ENCODE data around the gene CA6.
A peak's percentile ranks its signal among the peaks of the same experiment; 100 is the strongest.
"Not testable (repeated sequence)": the region's sequence is repeated elsewhere in the genome, so short reads cannot be mapped to it uniquely, and the experiment has no call there.

CA6 gene

DNA sequence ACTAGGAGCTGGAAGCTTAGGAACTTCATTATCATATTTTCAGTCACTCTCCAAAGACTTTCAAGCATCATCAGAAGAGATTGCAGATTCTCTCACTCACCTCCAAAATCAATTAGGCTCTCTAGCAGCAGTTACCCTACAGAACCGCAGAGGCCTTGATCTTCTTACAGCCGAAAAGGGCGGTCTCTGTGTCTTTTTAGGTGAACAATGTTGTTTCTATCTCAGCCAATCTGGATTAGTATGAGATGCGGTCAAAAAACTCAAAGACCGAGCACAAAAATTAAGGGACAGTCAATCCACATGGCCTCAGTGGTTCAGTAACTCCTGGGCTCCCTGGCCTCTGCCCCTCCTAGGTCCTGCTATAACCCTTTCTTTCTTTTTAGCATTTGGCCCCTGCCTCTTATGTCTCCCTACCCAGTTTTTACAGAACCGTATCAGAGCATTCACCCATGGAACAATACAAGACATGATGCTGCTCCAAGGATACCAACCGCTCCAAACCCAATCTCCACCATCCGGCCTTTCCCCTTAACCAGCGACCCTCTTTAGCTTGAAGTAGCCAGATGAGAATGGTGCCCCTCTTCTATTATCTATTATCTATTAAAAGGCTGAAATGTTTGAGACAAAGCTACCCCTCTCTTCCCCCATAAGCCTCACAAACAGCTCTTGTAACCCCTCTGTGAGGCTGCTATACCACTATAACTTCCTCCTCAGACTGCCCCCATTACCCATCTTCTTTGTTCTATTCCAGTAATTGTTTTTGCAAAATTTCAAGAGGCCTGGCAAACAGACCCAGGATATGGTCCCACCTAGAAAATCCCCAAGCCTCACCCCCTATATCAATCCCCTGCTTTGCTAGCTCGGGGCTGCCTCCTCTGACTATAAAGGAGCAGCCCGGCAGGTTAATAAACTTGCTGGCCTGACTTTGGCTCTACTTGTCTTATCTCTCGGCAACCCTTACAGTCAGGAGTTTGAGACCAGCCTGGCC is 18.7 kb upstream of the CA6 start:
- no peak for DNase-seq

DNA sequence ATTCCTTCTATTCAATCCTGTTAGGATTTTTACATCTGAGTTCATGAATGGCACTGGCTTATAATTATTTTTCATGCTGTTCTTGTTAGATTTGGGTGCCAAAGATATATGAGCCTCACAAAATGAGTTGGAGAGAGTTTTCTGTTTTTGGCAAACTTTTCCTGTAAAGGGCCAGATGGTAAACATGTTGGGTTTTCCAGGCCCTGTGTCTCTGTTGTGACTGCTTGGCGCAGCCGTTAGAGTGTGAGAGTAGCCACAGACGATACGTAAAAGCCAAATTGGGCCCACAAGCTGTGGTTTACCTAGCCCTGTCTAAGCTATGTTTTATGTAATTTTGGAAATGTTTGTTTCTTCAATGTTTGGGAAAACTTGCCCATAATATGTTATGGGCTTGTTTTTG is 15.6 kb upstream of the CA6 start:
- no peak for DNase-seq

DNA sequence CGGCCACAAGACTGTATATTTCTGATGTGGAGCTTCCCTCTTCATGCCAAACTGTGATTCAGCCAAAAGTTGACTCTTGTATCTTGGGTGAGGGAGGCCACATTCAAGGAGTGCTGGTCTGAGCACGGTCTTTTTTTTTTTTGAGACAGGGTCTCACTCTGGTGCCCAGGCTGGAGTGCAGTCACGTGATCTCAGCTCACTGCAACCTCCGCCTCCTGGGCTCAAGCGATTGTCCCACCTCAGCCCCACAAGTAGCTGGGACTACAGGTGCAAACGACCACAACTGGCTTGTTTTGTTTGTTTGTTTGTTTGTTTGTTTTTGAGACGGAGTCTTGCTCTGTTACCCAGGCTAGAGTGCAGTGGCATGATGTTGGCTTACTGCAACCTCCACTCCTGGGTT is 8.6 kb upstream of the CA6 start:
- not testable (repeated sequence) for DNase-seq

DNA sequence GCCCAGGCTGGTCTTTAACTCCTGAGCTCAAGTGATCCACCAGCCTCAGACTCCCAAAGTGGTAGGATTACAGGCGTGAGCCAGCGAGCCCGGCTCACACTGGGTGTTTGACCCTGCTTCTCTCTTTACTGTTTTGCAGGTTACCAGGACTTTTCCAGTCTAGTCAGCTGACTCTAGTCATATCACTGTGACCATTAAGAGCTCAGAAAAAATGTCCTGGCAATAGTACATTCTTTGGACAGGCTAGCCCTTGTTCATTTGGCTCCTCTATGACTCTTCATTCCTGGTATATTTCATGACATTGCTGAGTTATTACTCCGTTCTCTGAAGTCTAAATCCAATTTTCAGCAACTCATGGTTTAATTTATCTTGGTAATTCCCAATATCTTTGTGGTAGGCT is 8.0 kb upstream of the CA6 start:
- DNase-seq = no peak

DNA sequence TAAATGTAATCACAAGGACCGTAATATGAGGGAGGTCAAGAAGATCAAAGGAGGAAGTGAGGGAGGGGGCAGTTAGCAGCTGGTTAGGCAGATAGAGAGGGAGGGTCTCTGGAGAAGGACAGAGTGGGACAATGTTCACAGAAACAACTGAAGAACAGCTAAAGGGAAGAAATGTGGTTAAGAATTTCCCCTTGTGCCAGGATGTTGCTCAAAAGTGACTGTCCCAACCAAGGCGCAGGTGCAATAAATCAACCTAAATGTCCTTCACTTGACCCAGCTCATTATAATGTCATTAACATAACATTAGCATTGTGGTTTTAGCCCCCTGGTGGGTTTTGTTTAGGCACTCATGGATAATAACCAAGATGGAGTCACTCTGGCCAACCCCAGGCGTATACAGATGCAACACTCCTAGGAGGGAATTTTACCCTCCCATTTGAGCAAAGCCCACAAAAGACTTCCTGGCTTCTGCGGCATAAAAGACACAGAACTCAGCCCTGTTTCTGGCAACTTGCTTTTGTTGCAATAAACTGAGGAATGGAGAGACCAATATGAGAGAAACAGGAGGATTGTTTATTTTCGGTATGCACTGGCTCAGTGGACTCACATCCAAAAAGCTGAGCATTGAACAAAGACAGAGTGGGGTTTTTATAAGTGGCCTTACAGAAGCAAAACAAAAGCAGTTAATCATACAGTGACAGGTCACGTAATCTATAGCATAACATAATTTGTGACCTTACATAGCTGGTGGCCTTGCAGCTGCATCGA is 7.3 kb upstream of the CA6 start:
- no peak for DNase-seq

DNA sequence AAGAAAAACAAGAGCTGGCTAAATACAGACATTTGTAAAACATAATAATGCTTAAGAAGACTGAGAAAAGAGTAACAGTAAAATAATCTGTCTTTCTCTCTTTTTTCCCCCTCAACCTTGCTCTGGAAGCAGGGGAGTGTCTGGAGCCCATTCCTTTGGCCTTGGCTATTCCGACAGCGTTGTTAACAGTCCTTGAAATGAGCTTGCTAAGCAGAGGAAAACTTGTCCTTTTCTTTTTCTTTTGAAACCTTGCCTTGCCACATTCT is 6.7 kb upstream of the CA6 start:
- no peak for DNase-seq

DNA sequence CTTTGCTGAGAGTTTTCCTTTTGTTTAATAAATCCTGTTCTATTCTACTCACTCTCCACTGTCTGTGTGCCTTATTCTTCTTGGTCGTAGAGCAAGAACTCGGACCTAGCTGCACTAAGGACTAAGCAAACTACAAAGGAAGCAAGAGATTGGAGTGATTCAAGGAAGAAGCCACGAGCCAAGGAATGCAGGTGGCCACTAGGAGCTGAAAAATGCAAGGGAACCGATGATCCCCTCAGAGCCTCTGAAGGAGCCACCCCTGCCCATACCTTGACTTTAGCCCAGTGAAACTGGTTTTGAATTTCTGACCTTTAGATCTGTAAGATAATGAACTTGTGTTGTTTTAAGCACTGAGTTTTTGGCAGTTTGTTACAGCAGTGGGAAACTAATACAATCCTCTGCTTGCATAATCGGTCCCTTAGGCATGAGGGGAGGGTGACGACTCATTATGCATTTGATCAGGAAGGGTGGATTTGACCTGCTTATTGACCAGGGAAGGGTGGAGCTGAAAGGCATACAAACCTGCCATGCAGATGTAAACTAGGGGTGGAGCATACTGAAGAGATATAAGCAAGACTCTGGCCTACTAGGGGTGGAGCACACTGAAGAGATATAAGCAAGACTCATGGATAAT is 6.2 kb upstream of the CA6 start:
- DNase-seq = no peak

DNA sequence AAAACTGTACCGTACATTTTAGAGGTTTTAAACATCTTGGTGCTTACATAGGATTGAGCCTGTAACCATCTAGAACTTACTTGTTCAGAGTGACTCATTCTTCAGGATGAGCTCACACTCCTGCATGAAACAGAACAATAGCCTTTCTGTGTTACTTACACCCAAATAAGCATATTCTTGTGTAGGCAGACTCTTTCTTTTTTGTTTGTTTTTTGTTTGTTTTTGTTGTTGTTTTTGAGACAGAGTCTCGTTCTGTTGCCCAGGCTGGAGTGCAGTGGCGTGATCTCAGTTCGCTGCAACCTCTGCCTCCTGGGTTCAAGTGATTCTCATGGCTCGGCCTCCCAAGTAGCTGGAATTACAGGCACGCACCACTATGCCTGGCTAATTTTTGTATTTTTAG is 3.8 kb upstream of the CA6 start:
- DNase-seq = peak in 11 of 56 donors; percentile 2 to 52 (median 26)

DNA sequence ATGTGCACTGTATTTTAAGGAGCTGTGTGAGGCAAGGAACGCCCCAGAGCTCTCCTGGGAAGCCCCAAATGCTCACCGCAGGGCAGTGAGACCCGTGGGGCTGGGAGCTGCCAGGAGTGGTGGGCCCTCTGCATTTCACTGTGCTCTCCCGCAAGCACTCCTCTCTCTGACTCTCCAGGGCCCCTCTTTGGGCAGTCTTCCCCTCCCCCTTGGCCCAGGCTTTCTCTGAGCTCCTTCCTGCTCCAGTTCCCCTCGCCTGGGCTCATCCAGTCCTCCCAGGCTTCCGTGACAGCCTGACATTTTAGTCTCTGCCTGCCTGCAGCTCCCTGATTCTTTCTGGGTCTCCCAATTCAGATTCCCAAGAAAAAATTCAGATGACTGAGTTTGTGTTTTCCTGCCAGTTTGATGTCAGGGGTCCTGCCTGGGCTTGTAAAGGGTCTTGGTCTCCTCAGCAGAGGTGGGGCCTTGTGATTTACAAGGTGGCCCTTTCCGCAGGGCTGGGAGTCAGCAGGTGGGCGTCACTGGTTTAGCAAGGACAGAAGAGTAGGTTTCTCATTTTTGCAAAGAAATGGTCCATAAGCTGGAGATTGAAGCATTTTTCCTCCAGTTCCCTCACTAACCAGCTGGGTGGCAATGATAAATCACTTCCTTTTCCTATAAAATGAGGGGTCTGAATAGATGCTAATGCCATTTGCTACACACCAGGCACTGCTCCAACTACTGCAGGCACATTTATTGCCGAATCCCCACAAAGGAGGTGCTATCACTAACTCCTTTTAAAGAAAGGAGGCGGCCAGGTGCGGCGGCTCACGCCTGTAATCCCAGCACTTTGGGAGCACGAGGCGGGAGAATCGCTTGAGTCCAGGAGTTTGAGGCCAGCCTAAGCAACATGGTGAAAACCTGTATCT is 1.9 kb upstream of the CA6 start:
- DNase-seq = peak in 9 of 56 donors; percentile 5 to 33 (median 15)

DNA sequence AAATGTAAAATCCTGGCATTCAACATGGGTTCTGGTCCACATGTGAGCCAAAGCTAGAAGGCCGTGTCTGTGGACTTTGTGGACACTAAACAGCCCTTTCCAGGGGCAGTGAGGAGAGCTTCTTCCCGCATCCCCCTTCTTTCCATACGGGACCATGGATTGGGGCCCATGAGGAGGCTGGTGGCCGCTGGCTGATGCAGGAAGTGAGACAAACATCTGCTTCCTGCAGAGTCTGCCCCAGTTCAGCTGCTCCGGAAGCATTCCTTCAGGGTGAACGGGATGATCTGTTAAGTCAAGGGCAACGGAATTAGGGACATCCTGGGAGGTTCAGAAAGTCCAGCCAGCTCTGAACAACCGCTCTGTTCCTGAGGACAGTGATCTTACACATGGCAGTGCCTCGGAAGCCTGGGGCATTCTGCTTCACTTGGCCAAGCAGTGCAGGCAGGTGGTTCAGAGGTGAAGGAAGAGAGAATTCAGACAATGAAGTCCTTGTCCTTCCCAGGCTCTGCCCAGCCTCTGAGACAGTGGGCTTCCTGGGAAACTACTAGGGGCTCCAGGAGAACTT is 1.5 kb downstream of the CA6 start:
- DNase-seq = peak in 7 of 56 donors; percentile 15 to 26 (median 21)

DNA sequence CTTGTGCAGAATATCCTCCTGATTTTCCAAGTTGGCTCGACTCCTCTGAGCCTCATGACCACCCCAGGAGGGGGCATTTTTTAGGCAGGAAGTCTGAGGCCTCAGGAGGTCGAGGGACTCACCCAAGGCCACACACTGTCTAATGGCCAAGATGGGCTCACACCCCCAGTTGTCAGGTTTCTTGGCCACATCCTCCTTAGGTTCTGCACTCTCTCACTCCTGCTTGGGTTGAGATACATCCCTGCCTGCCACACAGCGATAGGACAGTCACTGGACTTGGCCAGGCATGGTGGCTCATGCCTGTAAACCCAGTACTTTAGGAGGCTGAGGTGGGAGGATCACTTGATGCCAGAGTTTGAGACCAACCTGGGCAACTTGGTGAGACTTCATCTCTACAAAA is 4.6 kb downstream of the CA6 start:
- no peak for DNase-seq

DNA sequence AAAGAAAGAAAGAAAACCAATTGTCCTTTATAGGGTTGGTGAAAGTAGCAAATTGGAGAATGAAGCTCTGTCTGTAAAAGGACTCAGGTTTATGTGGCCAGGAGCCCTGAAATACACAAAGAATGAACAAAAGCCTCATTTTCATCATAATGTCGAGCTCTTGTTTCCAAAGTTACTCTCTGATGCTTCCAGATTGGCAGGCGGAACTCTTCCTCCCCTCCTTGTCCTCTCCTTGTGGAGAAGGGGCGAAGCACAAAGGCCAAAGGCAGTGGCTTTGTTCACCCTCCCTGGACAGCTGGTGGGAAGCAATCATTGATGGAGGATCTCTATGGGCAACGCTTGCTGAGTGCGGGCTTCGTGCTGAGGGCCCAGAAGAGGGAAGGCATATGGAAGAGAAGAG is 5.6 kb downstream of the CA6 start:
- peak in 1 of 56 donors; percentile 9 for DNase-seq

DNA sequence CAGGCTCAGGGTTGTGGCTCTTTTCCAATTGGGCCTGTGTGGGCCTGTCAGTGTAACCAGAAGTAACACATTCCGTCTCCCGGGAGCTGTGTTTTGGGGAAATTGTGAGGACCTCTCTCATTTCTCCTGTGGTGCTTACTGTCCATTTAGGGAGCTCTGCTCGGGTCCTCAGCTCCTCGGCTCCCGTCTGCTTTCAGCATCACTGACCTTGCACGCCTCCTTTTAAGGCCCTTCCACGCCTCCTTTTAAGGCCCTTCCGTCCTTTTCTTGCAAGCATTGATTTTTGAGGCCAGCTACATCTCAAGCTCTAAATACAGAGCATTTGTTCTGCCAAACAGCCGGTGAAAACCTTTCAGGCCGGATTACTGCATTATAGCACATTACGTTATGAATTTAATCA is 9.7 kb downstream of the CA6 start:
- DNase-seq = no peak

DNA sequence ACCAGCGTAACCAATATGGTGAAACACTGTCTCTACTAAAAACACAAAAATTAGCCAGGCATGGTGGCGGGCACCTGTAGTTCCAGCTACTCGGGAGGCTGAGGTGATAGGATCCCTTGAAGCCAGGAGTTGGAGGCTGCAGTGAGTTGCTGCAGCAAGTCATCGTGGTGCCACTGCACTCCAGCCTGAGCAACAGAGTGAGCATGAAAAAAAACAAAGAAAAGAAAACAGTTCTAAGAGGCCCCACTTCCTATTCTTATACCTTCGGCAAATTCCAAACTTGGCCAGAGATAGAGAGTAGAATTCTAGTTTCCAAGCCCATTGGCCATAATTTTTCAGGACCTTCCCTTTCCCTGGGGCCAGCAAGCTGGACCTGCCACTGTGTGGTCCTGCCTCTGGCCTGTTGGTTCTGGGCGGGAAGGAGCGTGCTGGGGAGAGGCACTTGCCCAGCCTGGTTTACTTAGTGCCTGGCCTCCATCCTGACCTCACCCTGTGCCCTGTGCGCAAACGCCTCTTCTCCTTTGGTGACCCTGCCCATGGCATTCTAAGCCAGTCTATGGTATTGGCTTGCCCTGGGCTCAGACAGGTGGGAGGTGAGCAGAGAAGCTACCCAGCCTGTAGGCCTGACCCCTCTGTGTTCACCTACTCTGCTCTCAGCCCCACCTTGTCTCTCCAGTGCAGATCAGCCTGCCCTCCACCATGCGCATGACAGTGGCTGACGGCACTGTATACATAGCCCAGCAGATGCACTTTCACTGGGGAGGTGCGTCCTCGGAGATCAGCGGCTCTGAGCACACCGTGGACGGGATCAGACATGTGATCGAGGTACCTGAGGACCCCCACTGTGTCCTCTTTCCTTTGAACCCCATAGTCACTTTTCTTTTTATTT is 11.0 kb downstream of the CA6 start:
- DNase-seq = no peak

DNA sequence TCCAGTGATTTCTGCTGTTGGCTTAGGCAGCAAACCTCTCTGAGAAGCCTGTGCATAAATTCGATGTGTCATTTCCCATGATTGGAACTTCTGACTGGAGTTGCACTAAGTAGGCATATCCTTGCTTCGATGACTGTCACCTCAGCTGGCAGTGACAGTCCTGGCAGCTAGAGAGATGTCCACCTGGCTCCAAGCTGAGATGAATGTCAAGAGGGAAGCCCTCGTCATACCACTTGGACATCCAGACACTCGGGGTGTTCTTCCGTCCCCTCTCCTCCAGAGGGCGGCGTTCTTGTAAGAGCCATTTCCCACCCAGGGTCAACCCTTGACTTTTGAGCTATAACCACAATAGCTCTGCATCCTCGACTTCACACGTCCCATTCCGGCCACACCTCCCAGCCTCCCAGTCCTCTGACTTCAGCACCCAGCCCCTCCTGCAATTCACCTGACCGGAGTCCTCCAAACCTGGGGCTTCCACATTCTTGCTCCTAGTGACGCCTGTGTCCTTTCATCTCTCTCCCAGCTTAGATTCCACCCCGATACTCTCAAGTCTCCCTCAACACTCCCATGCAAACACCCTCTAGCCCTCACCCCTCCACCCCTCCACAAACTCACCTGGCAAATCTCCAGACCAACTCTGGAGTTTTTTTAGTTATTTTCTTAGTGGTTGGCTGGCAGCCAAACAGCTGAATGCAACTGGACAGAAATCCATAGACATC is 17.3 kb downstream of the CA6 start:
- DNase-seq = no peak

DNA sequence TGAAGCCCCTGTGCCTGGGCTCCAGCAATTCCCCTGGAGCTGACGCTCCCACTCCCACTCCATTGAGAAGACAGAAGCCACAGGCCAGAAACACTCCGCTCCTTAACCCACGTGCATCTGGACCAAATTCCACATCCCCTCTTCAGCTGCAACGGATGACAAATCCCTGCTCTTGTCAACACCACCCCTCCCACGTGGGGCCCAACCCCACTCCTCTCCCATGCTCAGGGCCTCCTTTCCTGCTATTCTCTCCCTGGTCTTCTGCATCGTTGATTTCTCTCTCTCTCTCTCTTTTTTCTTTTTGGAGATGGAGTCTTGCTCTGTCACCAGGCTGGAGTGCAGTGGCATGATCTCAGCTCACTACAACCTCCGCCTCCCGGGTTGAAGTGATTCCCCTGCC is 18.3 kb downstream of the CA6 start:
- DNase-seq = no peak

DNA sequence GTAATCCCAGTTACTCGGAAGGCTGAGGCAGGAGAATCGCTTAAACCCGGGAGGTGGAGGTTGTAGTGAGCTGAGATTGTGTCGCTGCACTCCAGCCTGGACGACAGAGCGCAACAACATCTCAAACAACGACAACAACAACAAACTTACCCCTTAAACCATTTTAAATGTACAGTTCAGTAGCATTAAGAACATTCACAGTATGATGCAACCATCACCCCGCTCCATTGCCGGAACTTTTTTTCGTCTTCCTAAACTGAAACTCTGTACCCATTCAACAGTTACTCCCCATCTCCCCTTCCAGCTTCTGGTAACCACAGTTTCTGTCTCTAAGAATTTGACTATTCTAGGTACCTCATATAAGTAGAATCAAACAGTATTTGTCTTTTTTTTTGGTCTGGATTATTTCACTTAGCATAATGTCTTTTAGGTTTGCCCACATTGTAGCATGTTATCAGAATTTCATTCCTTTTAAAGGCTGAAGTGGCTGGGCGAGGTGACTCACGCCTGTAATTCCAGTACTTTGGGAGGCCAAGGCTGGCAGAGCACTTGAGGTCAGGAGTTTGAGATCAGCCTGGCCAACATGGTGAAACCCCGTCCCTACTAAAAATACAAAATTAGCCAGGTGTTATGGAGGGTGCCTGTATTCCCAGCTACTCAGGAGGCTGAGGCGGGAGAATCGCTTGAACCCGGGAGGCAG is 19.6 kb downstream of the CA6 start:
- no peak for DNase-seq

DNA sequence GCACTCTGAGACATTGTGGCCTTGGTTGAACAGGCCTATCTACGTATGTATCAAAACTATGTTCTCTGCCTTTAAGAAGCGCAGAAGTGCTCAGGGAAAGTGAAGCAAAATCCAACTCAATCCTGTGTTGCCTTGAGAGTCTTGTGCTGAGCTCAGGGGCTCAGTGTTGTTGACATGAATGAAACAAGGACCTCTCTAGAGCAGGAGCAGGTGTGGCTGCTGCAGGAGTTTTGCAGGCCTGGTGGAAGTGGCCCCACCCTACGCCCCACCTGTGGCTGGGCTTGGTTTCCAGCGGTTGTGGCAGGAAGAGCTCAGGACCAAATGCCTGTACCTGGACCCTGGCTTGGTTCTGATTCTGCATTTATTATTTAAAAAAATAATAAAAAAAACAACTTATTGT is 20.9 kb downstream of the CA6 start:
- no peak for DNase-seq
